Activated CD4-positive, CD25-positive, alpha-beta regulatory T cell (primary cell): ENCODE measurements around the gene RPL11.
"Not testable (repeated sequence)": the region's sequence is repeated elsewhere in the genome, so short reads cannot be mapped to it uniquely, and the experiment has no call there.

Source experiments
- DNase-seq, 4 experiments: peaks; one replicate each; lab custom pipeline; 2025; lab: John Stamatoyannopoulos, UW

The RPL11 gene

GRCh38 chr1:23691499-23692307 lies at the start of gene RPL11:
Gene RPL11, plus strand, starts transcription at chr1:23691806. Its CDS starts 18 bp downstream, at chr1:23691824.
- DNase-seq: peak; percentile 62 to 76 (median 72)

- DNase-seq: no peak
Measured at GRCh38 chr1:23643736-23644554, 47.7 kb upstream of the RPL11 start.

- no peak for DNase-seq
Measured at GRCh38 chr1:23644555-23644866, 47.1 kb upstream of the RPL11 start.

GRCh38 chr1:23645338-23645737 lies 46.3 kb upstream of the RPL11 start:
- DNase-seq: no peak

- no peak for DNase-seq
Measured at GRCh38 chr1:23646091-23646490, 45.5 kb upstream of the RPL11 start.

GRCh38 chr1:23646541-23646940 lies 45.1 kb upstream of the RPL11 start:
- DNase-seq: no peak

- no peak for DNase-seq
Measured at GRCh38 chr1:23648576-23648975, 43.0 kb upstream of the RPL11 start.

- not testable (repeated sequence) for DNase-seq
Measured at GRCh38 chr1:23649157-23649556, 42.4 kb upstream of the RPL11 start.

GRCh38 chr1:23650344-23650990 lies 41.1 kb upstream of the RPL11 start:
- no peak for DNase-seq

GRCh38 chr1:23651069-23651808 lies 40.4 kb upstream of the RPL11 start:
- no peak for DNase-seq

- DNase-seq: no peak
Measured at GRCh38 chr1:23657659-23658275, 33.8 kb upstream of the RPL11 start.

- no peak for DNase-seq
Measured at GRCh38 chr1:23660671-23661070, 30.9 kb upstream of the RPL11 start.

- no peak for DNase-seq
Measured at GRCh38 chr1:23661887-23662286, 29.7 kb upstream of the RPL11 start.

- no peak for DNase-seq
Measured at GRCh38 chr1:23664837-23665795, 26.5 kb upstream of the RPL11 start.

GRCh38 chr1:23667411-23667810 lies 24.2 kb upstream of the RPL11 start:
- no peak for DNase-seq

GRCh38 chr1:23670709-23671108 lies 20.9 kb upstream of the RPL11 start:
- DNase-seq: no peak

- DNase-seq: no peak
Measured at GRCh38 chr1:23673086-23673813, 18.4 kb upstream of the RPL11 start.

GRCh38 chr1:23679815-23680214 lies 11.8 kb upstream of the RPL11 start:
- DNase-seq: no peak

- no peak for DNase-seq
Measured at GRCh38 chr1:23682946-23683345, 8.7 kb upstream of the RPL11 start.

- no peak for DNase-seq
Measured at GRCh38 chr1:23684415-23684814, 7.2 kb upstream of the RPL11 start.
